ENCODE measurements around the gene LDHD. TPM values are rescaled to one million over a fixed set of nuclear protein-coding genes. Genes with fewer than 3 reads are reported as not detected.

Gene LDHD
- total RNA-seq, 1 donor from 2014 or later, result 0.78 TPM

DNA sequence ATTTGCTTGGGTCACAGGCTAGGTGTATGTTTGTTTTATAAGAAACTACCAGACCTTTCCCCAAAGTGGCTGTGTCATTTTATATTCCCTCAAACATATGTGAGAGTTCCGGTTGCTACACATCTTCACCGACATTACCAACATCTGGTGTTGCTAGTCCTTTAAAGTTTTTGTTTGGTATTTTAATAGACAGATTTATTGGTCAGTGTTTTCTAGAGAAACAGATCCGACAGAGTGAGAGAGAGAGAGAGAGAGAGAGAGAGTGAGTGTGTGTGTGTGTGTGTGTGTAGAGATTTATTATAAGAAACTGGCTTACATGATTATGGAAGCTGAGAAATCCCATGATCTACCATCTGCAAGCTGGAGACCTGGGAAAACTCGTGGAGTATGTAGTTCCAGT, 31.0 kb downstream of the LDHD start:
- intact Hi-C loops (cut with micrococcal nuclease), result no loop called here

DNA sequence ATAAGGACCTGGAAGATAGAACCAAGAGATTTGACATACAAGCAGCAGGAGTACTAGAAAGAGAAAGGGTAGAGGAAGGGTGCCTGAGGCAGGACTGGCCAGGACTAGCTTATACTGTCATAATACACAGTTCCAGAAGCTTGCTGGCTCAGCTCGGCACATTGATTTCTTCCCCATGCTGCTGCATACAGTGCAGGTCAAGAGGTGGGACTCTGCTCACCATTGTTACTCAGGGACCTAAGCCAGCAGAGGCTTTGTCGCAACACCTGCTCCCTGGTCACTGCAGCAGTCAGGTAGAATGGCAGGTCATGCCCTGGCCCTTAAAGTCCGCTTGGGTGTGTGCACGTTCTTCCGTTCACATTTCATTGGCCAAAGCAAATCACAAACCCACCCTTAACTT, 32.8 kb downstream of the LDHD start:
- intact Hi-C loops (cut with micrococcal nuclease), result no loop called here

DNA sequence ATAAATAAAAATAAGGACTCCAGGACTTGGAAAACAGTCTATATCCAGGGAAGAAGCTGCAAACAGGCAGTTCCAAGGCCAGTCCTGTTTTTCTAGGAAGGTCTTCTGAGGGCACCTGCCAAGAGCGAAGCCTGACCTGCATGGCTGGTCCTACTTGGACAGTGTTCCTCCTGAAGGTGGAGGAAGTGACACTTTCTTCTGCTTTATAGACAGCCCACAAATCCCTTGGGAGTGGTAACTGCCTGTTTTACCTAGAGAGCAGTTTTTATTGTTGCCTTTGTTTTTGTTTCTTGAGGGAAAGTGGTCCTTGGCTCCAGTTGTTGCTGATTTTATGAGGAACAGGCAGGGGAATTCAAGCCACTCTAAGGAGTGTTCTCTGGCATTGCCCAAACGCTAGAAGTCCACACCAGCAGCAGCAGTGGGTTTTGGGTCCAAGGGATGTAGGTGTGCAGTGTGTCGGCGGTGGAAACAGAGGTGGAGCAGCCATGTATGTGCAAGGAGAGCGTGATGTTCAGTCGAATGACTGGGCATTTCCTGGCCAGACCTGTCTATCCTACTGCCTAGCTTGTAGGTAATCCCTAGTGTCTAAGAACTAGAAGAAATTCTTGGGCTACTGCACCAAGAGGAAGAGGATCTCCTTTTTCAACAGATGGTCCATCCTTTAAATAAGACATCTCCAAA, 35.3 kb downstream of the LDHD start:
- intact Hi-C loops (cut with micrococcal nuclease), result no loop called here

DNA sequence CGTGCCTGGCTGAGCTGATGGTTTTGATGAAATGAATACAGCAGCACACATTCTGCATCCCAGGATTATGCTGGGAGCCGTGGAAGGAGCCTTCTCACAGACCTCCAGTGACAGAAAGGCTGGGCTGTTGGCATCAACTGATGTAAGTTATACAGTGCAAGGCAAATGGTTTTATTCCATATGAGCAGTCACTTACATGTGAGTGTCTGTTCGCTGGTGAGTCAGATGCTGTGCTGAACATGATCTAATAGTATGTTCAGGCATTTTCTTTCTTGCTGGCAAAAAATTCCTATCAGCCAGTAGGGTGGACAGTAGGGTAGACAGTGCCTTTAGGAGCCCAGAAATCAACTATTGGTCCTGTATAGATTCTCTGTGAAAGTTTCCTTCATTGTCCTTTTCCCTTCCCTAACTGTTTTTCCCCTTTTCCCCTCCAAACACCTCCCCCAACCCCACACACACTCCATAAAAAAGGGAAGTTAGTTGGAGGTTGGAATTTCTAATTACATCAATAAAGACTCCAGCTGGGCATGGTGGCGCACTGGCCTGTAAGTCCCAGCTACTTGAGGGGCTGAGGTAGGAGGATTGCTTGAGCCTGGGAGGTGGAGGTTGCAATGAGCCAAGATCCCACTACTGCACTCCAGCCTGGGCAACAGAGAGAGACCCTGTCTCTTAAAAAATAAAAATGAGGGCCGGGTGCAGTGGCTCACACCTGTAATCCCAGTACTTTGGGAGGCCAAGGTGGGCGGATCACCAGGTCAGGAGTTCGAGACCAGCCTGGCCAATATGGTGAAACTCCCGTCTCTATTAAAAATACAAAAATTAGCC, 36.2 kb downstream of the LDHD start:
- intact Hi-C loops (cut with micrococcal nuclease), result no loop called here

DNA sequence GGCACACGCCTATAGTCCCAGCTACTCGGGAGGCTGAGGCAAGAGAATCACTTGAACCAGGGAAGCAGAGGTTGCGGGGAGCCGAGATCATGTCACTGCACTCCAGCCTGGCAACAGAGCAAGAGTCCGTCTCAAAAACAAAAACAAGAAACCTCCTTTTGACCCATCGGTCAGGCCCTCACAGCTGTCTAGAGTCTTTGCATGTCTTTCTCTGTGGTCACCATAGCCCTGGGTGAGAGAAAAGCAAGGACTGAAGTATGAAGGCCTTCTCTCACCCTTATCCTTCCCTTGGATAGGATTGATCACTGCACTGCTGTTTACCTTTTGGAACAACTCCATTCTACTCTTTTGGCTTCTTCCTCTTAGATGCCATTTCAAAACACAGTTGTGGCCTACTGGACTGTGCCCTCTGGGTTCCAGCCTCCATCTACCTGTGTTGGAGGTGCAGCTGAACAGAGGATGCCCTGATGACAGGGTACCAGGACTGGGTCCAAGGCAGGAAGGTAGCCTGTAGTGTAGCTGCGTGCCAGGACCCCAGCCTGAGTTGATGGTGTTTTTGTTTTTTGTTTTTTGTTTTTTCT, 37.1 kb downstream of the LDHD start:
- intact Hi-C loops (cut with micrococcal nuclease), result loop anchor here (2.0 to 10.0 kb wide), 2 partner anchors 15 to 565 kb away; partner anchors contain the start of genes KARS1 and TERF2IP

DNA sequence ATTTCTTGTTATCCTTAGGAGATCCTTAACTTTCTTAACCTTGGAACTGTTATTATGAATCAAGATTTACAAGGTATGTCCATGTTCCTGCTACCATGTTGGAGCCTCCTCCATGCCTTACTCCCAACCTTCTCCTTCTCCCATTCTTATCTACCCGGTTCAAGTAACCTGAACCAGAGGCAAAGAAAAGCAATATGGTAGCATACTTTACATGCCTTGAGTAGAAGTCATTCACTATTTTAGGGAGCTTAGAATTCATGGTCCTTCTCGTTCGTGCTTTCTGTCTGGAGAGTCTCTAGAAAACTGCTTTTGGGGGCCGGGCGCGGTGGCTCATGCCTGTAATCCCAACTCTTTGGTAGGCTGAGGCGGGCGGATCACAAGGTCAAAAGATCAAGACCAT, 37.7 kb downstream of the LDHD start:
- intact Hi-C loops (cut with micrococcal nuclease), result loop anchor here (2.0 to 10.0 kb wide), 2 partner anchors 14 to 566 kb away; partner anchors contain the start of genes KARS1 and TERF2IP

DNA sequence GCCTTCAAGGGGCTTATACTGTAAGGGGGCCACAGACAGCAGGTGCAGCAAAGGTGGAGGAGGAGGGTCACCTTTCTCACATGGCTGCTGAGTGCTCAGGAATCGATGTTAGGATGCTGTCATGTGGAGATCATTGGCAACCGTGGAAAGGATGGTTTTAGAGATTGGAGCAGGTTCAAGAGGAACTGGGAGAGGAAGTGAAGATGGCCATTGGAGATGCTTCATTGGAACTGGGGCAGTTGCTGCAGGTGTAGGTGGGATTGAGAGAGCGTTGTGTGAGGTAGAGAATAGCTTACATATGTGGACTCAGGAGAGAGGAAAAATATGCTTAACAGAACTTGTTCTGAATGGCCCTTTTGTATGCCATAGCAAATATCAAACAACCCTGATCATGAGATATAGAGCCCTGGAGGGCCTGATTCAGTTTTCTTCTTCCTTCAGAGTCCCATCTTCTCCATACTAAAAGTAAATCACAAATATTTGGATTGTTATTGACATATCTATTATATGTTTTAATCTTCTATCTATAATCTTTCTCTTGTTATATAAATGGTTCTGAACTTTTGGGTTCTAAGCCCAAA, 40.8 kb downstream of the LDHD start:
- intact Hi-C loops (cut with micrococcal nuclease), result loop anchor here (1.0 to 10.0 kb wide), 7 partner anchors 23 to 569 kb away; partner anchors contain the start of genes KARS1, TERF2IP, WDR59 and ZFP1

DNA sequence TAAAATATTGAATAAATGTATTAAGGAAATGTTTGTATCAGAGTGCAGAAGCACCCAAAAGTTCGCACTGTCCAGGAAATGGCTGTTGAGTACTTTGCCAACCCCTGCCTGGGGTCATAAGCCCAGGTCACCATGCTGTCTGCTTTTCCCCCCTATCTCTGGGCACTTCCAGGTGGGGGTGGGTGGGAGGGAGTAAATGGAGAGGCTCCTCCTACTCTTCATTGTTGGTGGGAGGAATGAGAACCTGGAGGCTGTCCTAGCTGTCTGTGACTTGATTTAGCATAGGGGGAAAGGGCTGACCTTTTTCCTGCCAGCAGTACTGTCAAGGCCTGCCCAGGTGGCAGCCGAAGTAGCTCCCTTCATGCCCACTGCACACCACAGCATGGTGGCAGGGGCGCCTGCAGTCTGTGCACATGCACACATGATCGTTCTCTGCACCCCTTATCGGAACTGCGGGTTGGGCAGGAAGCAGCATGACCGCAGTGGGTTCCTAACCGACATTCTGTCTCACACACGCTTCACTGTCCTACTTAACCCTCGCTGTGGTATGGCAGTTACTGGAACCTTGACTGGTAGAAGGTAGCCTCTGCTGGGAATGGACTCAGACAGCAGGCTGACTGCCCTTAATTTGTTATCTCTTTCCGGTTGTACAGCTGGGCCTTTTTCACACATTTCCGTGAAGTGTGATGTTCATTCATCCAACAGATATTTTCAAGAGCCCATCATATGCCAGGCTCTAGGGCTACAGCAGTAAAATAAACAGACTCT, 41.5 kb downstream of the LDHD start:
- intact Hi-C loops (cut with micrococcal nuclease), result loop anchor here (1.0 to 10.0 kb wide), 7 partner anchors 23 to 570 kb away; partner anchors contain the start of genes KARS1, TERF2IP, WDR59 and ZFP1

DNA sequence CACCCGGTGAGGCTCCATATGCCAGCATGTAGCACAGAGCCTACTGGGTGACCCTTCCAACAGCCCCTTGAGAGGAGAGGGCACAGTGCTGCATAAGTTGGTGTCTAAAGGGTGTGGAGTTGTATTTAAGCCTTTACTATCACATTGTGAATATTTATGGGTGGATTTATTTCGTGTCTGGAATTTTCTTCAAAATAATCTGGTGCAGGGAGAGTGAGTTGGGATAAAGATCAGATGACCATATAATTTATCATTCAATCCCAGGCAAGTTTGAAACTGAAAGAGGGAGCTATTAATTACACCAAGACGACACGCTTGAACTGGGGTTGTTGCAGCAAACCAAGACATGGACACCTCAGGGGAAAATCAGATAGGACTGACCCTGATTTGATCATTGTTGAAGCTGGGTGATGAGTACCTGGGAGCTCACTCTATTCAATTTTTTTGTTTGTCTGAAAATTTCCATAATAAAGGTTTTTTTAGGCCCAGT, 42.2 kb downstream of the LDHD start:
- intact Hi-C loops (cut with micrococcal nuclease), result loop anchor here (2.0 to 10.0 kb wide), 2 partner anchors 74 to 570 kb away; partner anchors contain the start of genes KARS1, TERF2IP and ZFP1

DNA sequence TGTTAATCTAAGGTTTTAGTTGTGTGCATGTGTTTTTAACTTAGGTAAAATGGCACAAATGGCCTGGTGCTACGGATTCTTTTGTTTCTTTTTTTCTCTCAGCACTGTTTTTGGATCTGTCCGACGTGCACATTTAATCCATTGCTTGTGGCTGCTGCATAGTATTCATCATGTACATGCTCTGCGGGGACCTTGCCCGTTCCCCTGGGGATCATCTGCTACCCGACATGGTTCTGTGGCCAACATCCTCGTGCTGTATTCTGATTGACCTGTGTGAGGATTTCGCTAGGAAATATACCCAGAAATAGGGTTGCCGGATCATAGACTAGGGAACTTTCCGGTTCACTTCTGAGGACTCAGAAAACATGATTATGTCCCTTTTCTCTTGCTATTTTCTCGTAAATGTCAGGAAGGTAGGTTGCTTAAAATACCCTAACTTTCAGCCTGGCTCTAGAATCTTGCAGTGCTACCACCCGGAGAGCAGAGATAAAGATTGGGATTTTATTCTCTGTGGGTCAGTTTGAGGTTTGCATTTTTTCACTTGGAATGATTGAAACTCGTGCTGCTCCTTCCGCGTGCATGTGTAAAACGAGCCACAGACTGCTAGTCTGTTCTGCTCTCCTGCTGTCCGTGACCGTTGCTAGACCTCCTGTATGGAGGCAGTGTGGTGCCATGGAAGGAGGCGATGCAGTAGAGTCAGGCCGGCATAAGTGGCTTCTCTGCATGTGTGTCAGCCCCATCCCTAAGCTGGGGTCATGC, 42.9 kb downstream of the LDHD start:
- intact Hi-C loops (cut with micrococcal nuclease), result loop anchor here (2.0 to 10.0 kb wide), 2 partner anchors 75 to 571 kb away; partner anchors contain the start of genes KARS1, TERF2IP and ZFP1

DNA sequence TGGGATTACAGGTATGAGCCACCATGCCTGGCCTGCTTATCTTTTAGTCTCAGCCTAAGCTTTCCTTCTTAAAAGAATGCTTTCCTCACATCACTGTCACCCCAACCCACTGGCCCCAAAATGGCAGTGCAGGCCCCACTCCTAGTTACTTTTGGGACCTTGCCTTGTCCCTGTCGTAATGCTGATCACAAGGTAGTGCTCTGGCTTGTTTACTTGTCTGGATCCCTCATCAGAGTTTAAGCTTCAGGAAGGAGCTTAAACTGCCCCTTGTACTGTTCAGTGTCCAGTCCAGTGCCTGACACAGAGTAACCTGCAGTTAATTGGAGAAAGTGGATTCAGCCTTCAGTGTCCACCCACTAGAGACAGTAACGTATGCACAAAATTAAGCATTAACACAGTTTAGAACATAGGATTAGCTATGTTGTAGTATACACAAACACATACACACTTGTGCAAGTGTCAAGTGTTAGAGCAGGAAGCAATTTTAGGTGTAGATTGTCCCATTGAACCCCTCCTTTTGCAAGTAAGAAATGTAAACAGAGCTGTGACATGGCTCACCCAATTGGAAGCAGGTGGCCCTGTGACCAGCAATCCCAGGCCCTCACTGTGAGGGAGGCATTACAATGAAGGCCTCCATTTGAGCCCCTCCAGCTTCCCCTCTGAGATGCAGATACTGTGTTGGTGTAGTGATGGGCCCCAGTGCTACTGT, 44.2 kb downstream of the LDHD start:
- intact Hi-C loops (cut with micrococcal nuclease), result loop anchor here (10.0 kb wide), 1 partner anchor 572 kb away; the partner anchor contains the start of genes KARS1 and TERF2IP

DNA sequence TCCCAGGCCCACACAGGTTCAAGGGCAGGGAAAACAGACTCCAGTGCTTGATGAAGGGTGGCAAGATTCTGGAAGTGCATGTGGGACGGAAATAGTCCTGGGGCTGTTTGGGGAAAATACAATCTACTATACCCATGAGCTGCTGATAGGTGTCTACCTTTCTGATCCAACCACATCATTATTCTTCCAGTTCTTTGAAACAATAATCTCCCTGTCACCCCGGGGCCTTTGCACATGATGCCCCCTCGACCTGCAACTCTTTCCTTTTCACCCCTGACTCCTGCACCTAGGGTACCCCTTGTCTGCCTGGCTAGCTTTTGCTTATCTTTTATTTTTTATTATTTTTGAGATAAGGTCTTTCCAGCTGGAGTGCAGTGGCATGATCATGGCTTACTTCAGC, 45.0 kb downstream of the LDHD start:
- intact Hi-C loops (cut with micrococcal nuclease), result loop anchor here (10.0 kb wide), 1 partner anchor 573 kb away; the partner anchor contains the start of genes KARS1 and TERF2IP

DNA sequence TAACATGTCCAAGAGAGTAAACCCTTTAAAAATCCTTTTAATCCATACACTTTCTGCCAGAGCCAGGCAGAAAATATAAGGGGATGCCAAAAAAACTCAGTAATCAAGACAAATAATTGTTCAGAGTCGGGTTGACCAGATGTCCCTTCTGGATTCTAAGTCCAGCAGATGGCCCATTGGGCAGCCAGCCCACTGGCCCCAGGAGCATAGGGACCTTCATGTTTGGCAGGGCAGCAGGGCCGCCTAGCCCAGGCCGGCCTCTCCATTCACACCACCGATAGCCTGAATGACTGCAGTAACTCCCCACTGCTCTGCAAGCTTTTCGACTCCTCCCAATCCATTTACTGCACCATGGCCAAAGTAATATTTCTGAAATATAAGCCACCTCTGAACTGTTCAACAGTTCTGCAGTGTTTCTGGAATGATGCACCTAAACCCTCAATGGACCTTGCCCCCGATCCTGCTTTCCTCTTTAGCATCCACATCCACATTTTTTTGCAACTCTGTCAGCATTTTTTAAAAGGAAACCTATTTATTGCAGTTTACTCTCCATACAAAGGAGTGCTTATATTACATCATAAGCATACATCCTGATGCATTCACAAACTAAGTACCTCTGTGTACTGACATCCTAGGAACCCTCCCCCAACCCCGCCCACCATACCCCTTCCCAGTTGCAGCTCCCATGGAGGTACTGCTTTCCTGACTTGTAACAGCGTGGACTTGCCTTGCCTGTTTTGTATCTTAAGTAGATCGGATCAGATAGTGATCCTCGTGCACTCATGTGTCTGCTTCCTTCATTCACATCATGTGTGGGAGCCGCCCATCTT, 46.4 kb downstream of the LDHD start:
- intact Hi-C loops (cut with micrococcal nuclease), result loop anchor here (10.0 kb wide), 1 partner anchor 575 kb away; the partner anchor contains the start of genes KARS1 and TERF2IP

DNA sequence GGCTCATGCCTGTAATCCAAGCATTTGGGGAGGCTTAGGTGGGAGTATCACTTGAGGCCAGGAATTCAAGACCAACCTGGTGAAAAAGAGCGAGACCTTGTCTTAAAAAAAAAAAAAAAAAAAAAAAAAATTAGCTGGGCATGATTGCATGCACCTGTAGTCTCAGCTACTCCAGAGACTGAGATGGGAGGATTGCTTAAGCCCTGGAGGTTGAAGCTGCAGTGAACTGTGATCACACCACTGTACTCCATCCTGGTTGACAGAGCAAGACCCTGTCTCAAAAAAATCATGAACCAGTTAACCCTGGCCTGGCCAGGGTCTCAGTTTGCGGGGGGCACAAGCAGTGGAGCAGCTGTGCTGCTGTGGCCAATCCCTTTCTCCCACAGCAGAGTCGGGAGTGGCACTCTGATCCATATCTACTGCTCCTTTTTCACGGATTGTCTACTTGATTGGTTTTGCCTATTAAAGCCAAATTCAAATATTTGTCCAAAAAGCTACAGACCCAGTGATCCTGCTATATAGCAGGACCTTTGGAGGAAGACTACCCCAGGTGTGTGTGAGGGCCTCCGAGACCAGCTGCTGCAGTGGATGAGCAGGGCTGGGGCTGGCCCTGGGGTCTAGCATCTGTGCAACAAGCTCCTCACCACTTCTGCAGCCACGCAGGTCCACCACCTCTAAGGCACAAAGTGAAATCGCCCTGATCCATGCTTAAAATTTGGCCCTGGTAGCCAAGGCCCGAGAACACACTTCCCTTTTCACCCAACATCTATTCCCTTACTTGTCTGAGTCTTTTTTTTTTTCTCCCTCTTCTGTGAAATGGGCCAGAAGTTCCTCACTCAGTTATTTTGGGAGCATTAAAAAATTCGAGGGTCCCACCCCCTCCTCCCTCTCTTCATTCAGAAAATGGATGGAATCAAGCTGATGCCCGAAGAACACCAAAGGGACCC, 48.2 kb downstream of the LDHD start:
- intact Hi-C loops (cut with micrococcal nuclease), result no loop called here

DNA sequence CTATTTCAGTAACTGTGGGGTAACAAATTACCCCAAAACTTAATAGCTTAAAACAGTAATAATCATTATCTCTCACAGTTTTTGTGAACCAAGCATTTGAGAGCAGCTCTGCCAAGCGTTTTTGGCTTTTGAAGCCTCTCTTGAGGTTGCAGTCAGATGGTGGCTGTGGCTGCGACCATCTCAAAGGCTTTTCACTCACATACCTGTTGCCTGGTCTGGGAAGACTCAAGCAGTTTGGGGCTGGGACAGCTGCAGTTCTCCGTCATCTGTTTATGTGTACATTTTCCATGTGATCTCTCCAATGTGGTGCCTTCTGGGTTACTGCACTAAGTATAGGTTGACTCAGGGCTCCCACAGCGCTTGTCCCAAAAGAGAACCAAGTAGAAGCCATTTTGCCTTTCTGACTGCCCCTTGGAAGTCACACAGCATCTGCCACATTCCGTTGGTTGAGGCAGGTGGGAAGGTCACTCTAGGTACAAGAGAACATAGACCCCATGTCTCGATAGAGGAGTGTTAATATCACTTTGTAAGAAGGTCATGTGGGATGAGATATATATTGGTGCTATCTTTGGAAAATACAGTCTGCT, 49.6 kb downstream of the LDHD start:
- intact Hi-C loops (cut with micrococcal nuclease), result no loop called here

DNA sequence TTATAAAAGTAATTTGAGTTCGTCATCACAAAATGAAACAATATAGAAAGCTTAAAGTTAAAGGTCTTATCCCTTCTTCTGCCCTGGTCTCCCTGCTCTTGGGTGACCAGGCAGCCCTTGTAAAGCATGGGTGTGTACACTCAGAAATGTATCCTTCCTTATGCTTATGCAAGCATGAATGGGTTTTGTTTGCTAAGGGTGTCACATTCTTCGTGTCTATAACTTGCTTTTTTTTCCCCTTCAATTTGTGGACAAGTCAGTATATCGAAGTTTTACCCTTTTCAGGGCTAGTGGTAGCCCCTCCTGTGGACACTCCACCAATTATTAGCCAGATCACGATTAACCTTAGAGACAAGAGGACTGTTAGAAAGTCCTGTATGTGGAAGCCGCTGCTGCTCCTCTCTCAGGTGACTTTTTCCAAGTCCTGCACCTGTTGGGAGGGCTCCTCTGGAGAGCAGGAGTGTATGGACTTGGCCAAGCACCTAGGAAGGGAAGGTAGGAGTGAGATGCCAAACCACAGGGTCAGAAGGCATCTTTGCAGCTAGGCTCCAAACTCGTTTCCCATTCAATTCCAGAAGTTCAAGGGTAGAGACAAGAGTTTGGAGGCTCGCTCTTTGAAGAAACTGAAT, 50.9 kb downstream of the LDHD start:
- intact Hi-C loops (cut with micrococcal nuclease), result loop anchor here (1.0 to 2.0 kb wide), 4 partner anchors 13 to 65 kb away; no protein-coding TSS in a partner anchor

All from T-helper 1 cell treated with Interleukin-12 subunit alpha and Interleukin-12 subunit beta and Interleukin-4 antibody, amounts not matched to agents 30 ng/mL and 1 ng/mL, for 36 hours (primary cell).